BE2C (cell line): ENCODE data around the gene TXNDC17.

Source experiments
- DNase-seq: peaks from one replicate; pipeline ENCODE4 v3.0.0-alpha.2; 2020
- H3K27me3 ChIP-seq: fragments of 250-450 bp; sonication (Bioruptor Pico); 2 replicates; pipeline ENCODE4 v1.5.1; 2020; ENCODE audit warnings: mild to moderate bottlenecking
- H3K36me3 ChIP-seq: fragments of 250-450 bp; sonication (Bioruptor Pico); 2 replicates; pipeline ENCODE4 v1.5.1; 2020; ENCODE audit warnings: mild to moderate bottlenecking
- H3K4me1 ChIP-seq: fragments of 250-450 bp; sonication (Bioruptor Pico); 2 replicates; pipeline ENCODE4 v1.5.1; 2020
- H3K4me3 ChIP-seq: 2 replicates; pipeline ENCODE4 v1.5.1; 2011; ENCODE audit warnings: low read depth, low read length
- H3K9me3 ChIP-seq: fragments of 250-450 bp; sonication (Bioruptor Pico); 2 replicates; pipeline ENCODE4 v1.5.1; 2020
- CTCF ChIP-seq: IDR thresholded peaks from 2 replicates; pipeline ENCODE4 v1.5.1; 2012; ENCODE audit warnings: mild to moderate bottlenecking, low read depth, low read length

Gene TXNDC17

GRCh38 chr17:6677946-6678345 lies 37.1 kb downstream of the TXNDC17 start:
- no peak for DNase-seq
- Histone ChIP-seq H3K36me3 (no peaks in the 10 kb centered on the region), H3K4me1 (no peaks in the 10 kb centered on the region), H3K9me3 (no peaks in the 10 kb centered on the region), H3K4me3 (no peak overlapping the region), H3K27me3 (no peaks in the 10 kb centered on the region)
- TF ChIP-seq CTCF, result no peak

- Histone ChIP-seq H3K27me3 (no peaks in the 10 kb centered on the region), H3K9me3 (no peaks in the 10 kb centered on the region), H3K4me1 (no peaks in the 10 kb centered on the region), H3K4me3 (no peak overlapping the region), H3K36me3 (no peaks in the 10 kb centered on the region)
- TF ChIP-seq CTCF, result no peak
- no peak for DNase-seq
Observed at GRCh38 chr17:6679241-6679640, 38.4 kb downstream of the TXNDC17 start.

GRCh38 chr17:6681176-6681575 lies 40.3 kb downstream of the TXNDC17 start:
- no peak for TF ChIP-seq CTCF
- Histone ChIP-seq H3K36me3 (no peaks in the 10 kb centered on the region), H3K9me3 (no peaks in the 10 kb centered on the region), H3K4me1 (no peaks in the 10 kb centered on the region), H3K4me3 (no peak overlapping the region), H3K27me3 (no peaks in the 10 kb centered on the region)
- no peak for DNase-seq

GRCh38 chr17:6681671-6682070 lies 40.8 kb downstream of the TXNDC17 start:
- Histone ChIP-seq H3K36me3 (no peaks in the 10 kb centered on the region), H3K4me1 (no peaks in the 10 kb centered on the region), H3K4me3 (no peak overlapping the region), H3K27me3 (no peaks in the 10 kb centered on the region), H3K9me3 (no peaks in the 10 kb centered on the region)
- no peak for TF ChIP-seq CTCF
- no peak for DNase-seq

- H3K4me1 ChIP-seq, result no peaks in the 10 kb centered on the region
- no peaks in the 10 kb centered on the region for H3K36me3 ChIP-seq
- no peak overlapping the region for H3K4me3 ChIP-seq
- H3K27me3 ChIP-seq, result no peaks in the 10 kb centered on the region
- H3K9me3 ChIP-seq, result no peaks in the 10 kb centered on the region
- DNase-seq, result no peak
- TF ChIP-seq CTCF, result no peak
Observed at GRCh38 chr17:6682339-6682738, 41.5 kb downstream of the TXNDC17 start.

- Histone ChIP-seq H3K27me3 (no peaks in the 10 kb centered on the region), H3K4me3 (no peak overlapping the region), H3K4me1 (no peaks in the 10 kb centered on the region), H3K36me3 (no peaks in the 10 kb centered on the region), H3K9me3 (no peaks in the 10 kb centered on the region)
- no peak for TF ChIP-seq CTCF
- no peak for DNase-seq
Observed at GRCh38 chr17:6683081-6683684, 42.3 kb downstream of the TXNDC17 start.
